ENCODE results near the gene CCDC91.

The CCDC91 gene

GRCh38 chr12:28346567-28346966 lies 156.3 kb downstream of the CCDC91 start:
- no peak overlapping the region for H3K18ac ChIP-seq (ENCODE audit: low read length)
- H3K79me2 ChIP-seq (ENCODE audit: control insufficient read depth, insufficient read depth, low read length, poor library complexity): no peaks in the 10 kb centered on the region
- no peak overlapping the region for H2BK12ac ChIP-seq (ENCODE audit: low read length)
- no peak overlapping the region for H4K8ac ChIP-seq (ENCODE audit: low read depth, low read length)
- no peak overlapping the region for H4K12ac ChIP-seq (ENCODE audit: low read depth, low read length)
- peaks cover 0 to 2% of the 10 kb centered on the region in 2 experiments for H3K36me3 ChIP-seq (ENCODE audit: control insufficient read depth in 1 of 2, insufficient read depth in 2 of 2, low read length in 2 of 2)
- no peaks in the 10 kb centered on the region for H3K9me3 ChIP-seq (ENCODE audit: insufficient read depth, low read depth, low read length)
- H2AFZ ChIP-seq (ENCODE audit: insufficient read depth, low read length, poor library complexity): no peak overlapping the region
- H3K4ac ChIP-seq (ENCODE audit: low read depth, low read length): no peak overlapping the region
- no peaks in the 10 kb centered on the region for H3K4me1 ChIP-seq (ENCODE audit: control insufficient read depth in 1 of 2, insufficient read depth in 2 of 2, low read length in 2 of 2)
- H3K9ac ChIP-seq (ENCODE audit: low read length): no peak overlapping the region
- H3K14ac ChIP-seq (ENCODE audit: low read length): no peak overlapping the region
- H3K4me3 ChIP-seq (ENCODE audit: low read depth, low read length): no peak overlapping the region
- no peak overlapping the region for H2BK120ac ChIP-seq (ENCODE audit: insufficient read depth, low read length, poor library complexity)
- no peaks in the 10 kb centered on the region for H3K27me3 ChIP-seq (ENCODE audit: insufficient read depth, low read length)
- H3K23ac ChIP-seq (ENCODE audit: low read length): no peak overlapping the region
- H2BK5ac ChIP-seq (ENCODE audit: low read depth, low read length, poor library complexity): no peak overlapping the region
- no CpG with 5 or more reads among the region's 2 CpGs for WGBS (ENCODE audit: extremely low coverage, insufficient coverage, insufficient read length)
- no peak for DNase-seq
- no peaks in the 10 kb centered on the region for H3K79me1 ChIP-seq (ENCODE audit: low read length)
- H2AK5ac ChIP-seq (ENCODE audit: low read length): no peak overlapping the region
- H3K27ac ChIP-seq (ENCODE audit: low read depth, low read length): no peak overlapping the region
- H4K91ac ChIP-seq (ENCODE audit: low read depth, low read length): no peak overlapping the region
- H3K4me2 ChIP-seq (ENCODE audit: low read length): no peak overlapping the region

GRCh38 chr12:28349196-28349595 lies 158.9 kb downstream of the CCDC91 start:
- Histone ChIP-seq H3K14ac (ENCODE audit: low read length) (no peak overlapping the region), H3K9me3 (ENCODE audit: insufficient read depth, low read depth, low read length) (no peaks in the 10 kb centered on the region), H2BK12ac (ENCODE audit: low read length) (no peak overlapping the region), H3K23ac (ENCODE audit: low read length) (no peak overlapping the region), H4K8ac (ENCODE audit: low read depth, low read length) (no peak overlapping the region), H3K4me3 (ENCODE audit: low read depth, low read length) (no peak overlapping the region), H3K18ac (ENCODE audit: low read length) (no peak overlapping the region), H3K36me3 (ENCODE audit: control insufficient read depth in 1 of 2, insufficient read depth in 2 of 2, low read length in 2 of 2) (peaks cover 0 to 2% of the 10 kb centered on the region in 2 experiments), H3K4ac (ENCODE audit: low read depth, low read length) (no peak overlapping the region), H4K12ac (ENCODE audit: low read depth, low read length) (no peak overlapping the region), H4K91ac (ENCODE audit: low read depth, low read length) (no peak overlapping the region), H3K4me1 (ENCODE audit: control insufficient read depth in 1 of 2, insufficient read depth in 2 of 2, low read length in 2 of 2) (no peaks in the 10 kb centered on the region), H3K9ac (ENCODE audit: low read length) (no peak overlapping the region), H3K27me3 (ENCODE audit: insufficient read depth, low read length) (no peaks in the 10 kb centered on the region), H3K79me1 (ENCODE audit: low read length) (no peaks in the 10 kb centered on the region), H2BK120ac (ENCODE audit: insufficient read depth, low read length, poor library complexity) (no peak overlapping the region), H3K79me2 (ENCODE audit: control insufficient read depth, insufficient read depth, low read length, poor library complexity) (no peaks in the 10 kb centered on the region), H2AFZ (ENCODE audit: insufficient read depth, low read length, poor library complexity) (no peak overlapping the region), H3K27ac (ENCODE audit: low read depth, low read length) (no peak overlapping the region), H2BK5ac (ENCODE audit: low read depth, low read length, poor library complexity) (no peak overlapping the region), H3K4me2 (ENCODE audit: low read length) (no peak overlapping the region), H2AK5ac (ENCODE audit: low read length) (no peak overlapping the region)
- no CpG with 5 or more reads among the region's 2 CpGs for WGBS (ENCODE audit: extremely low coverage, insufficient coverage, insufficient read length)
- DNase-seq: no peak

- H2BK120ac ChIP-seq (ENCODE audit: insufficient read depth, low read length, poor library complexity): no peak overlapping the region
- no peaks in the 10 kb centered on the region for H3K79me1 ChIP-seq (ENCODE audit: low read length)
- no peak overlapping the region for H3K14ac ChIP-seq (ENCODE audit: low read length)
- H2AFZ ChIP-seq (ENCODE audit: insufficient read depth, low read length, poor library complexity): no peak overlapping the region
- H2BK5ac ChIP-seq (ENCODE audit: low read depth, low read length, poor library complexity): no peak overlapping the region
- H3K27me3 ChIP-seq (ENCODE audit: insufficient read depth, low read length): no peaks in the 10 kb centered on the region
- H2AK5ac ChIP-seq (ENCODE audit: low read length): no peak overlapping the region
- no peak overlapping the region for H3K4me3 ChIP-seq (ENCODE audit: low read depth, low read length)
- no peak overlapping the region for H3K4me2 ChIP-seq (ENCODE audit: low read length)
- no peak overlapping the region for H2BK12ac ChIP-seq (ENCODE audit: low read length)
- no peak for DNase-seq
- no peaks in the 10 kb centered on the region for H3K79me2 ChIP-seq (ENCODE audit: control insufficient read depth, insufficient read depth, low read length, poor library complexity)
- no peak overlapping the region for H3K9ac ChIP-seq (ENCODE audit: low read length)
- no peak overlapping the region for H3K4ac ChIP-seq (ENCODE audit: low read depth, low read length)
- no peaks in the 10 kb centered on the region for H3K9me3 ChIP-seq (ENCODE audit: insufficient read depth, low read depth, low read length)
- H3K27ac ChIP-seq (ENCODE audit: low read depth, low read length): no peak overlapping the region
- H3K36me3 ChIP-seq (ENCODE audit: control insufficient read depth in 1 of 2, insufficient read depth in 2 of 2, low read length in 2 of 2): peaks cover 0 to 2% of the 10 kb centered on the region in 2 experiments
- WGBS (ENCODE audit: extremely low coverage, insufficient coverage, insufficient read length): no CpG with 5 or more reads among the region's 1 CpG
- H4K8ac ChIP-seq (ENCODE audit: low read depth, low read length): no peak overlapping the region
- no peak overlapping the region for H3K23ac ChIP-seq (ENCODE audit: low read length)
- no peak overlapping the region for H4K12ac ChIP-seq (ENCODE audit: low read depth, low read length)
- no peaks in the 10 kb centered on the region for H3K4me1 ChIP-seq (ENCODE audit: control insufficient read depth in 1 of 2, insufficient read depth in 2 of 2, low read length in 2 of 2)
- H3K18ac ChIP-seq (ENCODE audit: low read length): no peak overlapping the region
- no peak overlapping the region for H4K91ac ChIP-seq (ENCODE audit: low read depth, low read length)
Observed at GRCh38 chr12:28350502-28350901, 160.2 kb downstream of the CCDC91 start.

- Histone ChIP-seq H2BK12ac (ENCODE audit: low read length) (no peak overlapping the region), H3K27ac (ENCODE audit: low read depth, low read length) (no peak overlapping the region), H2BK5ac (ENCODE audit: low read depth, low read length, poor library complexity) (no peak overlapping the region), H3K23ac (ENCODE audit: low read length) (no peak overlapping the region), H4K91ac (ENCODE audit: low read depth, low read length) (no peak overlapping the region), H4K12ac (ENCODE audit: low read depth, low read length) (no peak overlapping the region), H3K4me2 (ENCODE audit: low read length) (no peak overlapping the region), H3K79me1 (ENCODE audit: low read length) (no peaks in the 10 kb centered on the region), H3K18ac (ENCODE audit: low read length) (no peak overlapping the region), H2AK5ac (ENCODE audit: low read length) (no peak overlapping the region), H3K36me3 (ENCODE audit: control insufficient read depth in 1 of 2, insufficient read depth in 2 of 2, low read length in 2 of 2) (peaks cover 0 to 2% of the 10 kb centered on the region in 2 experiments), H3K27me3 (ENCODE audit: insufficient read depth, low read length) (no peaks in the 10 kb centered on the region), H2BK120ac (ENCODE audit: insufficient read depth, low read length, poor library complexity) (no peak overlapping the region), H3K9me3 (ENCODE audit: insufficient read depth, low read depth, low read length) (no peaks in the 10 kb centered on the region), H3K9ac (ENCODE audit: low read length) (no peak overlapping the region), H3K79me2 (ENCODE audit: control insufficient read depth, insufficient read depth, low read length, poor library complexity) (no peaks in the 10 kb centered on the region), H2AFZ (ENCODE audit: insufficient read depth, low read length, poor library complexity) (no peak overlapping the region), H3K4me3 (ENCODE audit: low read depth, low read length) (no peak overlapping the region), H3K14ac (ENCODE audit: low read length) (no peak overlapping the region), H3K4ac (ENCODE audit: low read depth, low read length) (no peak overlapping the region), H3K4me1 (ENCODE audit: control insufficient read depth in 1 of 2, insufficient read depth in 2 of 2, low read length in 2 of 2) (no peaks in the 10 kb centered on the region), H4K8ac (ENCODE audit: low read depth, low read length) (no peak overlapping the region)
- DNase-seq: no peak
- no CpG with 5 or more reads among the region's 2 CpGs for WGBS (ENCODE audit: extremely low coverage, insufficient coverage, insufficient read length)
Observed at GRCh38 chr12:28351414-28351813, 161.2 kb downstream of the CCDC91 start.

Measured in trophoblast cell (in vitro differentiated cells and primary cell).